Ovary (tissue), 9 donors: ENCODE data around the gene TBXAS1. TPM values are rescaled to one million over a fixed set of nuclear protein-coding genes. Genes with fewer than 3 reads are reported as not detected.

Experiments used
- DNase-seq, 5 donors: peaks; one replicate each; pipeline ENCODE4 v3.0.0-alpha.2; 2019 to 2020
- H3K27ac ChIP-seq, 2 donors: fragments of 200-600 bp; one replicate each; pipeline versions ENCODE4 v1.5.1 to v1.8.0; 2019 to 2022
- H3K27me3 ChIP-seq: fragments of 200-600 bp; one replicate; pipeline ENCODE4 v1.8.0; 2022
- H3K36me3 ChIP-seq: fragments of 200-600 bp; sonication (generic); one replicate; pipeline ENCODE4 v1.5.1; 2019
- H3K4me1 ChIP-seq: one replicate; pipeline ENCODE4 v1.8.1; 2013; ENCODE audit warnings: mild to moderate bottlenecking, moderate library complexity; ENCODE audit not compliant: insufficient read depth
- H3K4me3 ChIP-seq: fragments of 200-600 bp; sonication (generic); one replicate; pipeline ENCODE4 v1.5.1; 2017
- H3K9me3 ChIP-seq, 2 donors: fragments of 200-600 bp in 1 of 2; sonication (generic) in 1 of 2; one replicate each; pipeline versions ENCODE4 v1.5.1 to v1.8.1; 2013 to 2019; ENCODE audit warnings: mild to moderate bottlenecking in 1 of 2, moderate library complexity in 1 of 2
- EP300 ChIP-seq: sonication (generic); formaldehyde crosslinking; IDR thresholded peaks from one replicate; pipeline ENCODE4 v1.6.1; 2017; ENCODE audit warnings: antibody characterized with exemption
- POLR2A ChIP-seq: fragments of 450-650 bp; IDR thresholded peaks from one replicate; pipeline ENCODE4 v1.6.1; 2017; ENCODE audit warnings: antibody characterized with exemption, mild to moderate bottlenecking, moderate library complexity
- WGBS, 3 donors: extraction: QIAGEN DNeasy Blood & Tissue Kit in 1 of 3; methylation state at CpG; one replicate each; pipeline versions ENCODE4 v1.1.5 to v1.1.7; 2013 to 2017; 5-methylcytosine and 5-hydroxymethylcytosine counted together
- intact Hi-C, 4 donors: fragments of 100-400 bp; cut with DNase I; formaldehyde crosslinking; loops; one replicate each; pipeline versions ENCODE4 v1.11.0 to v1.15.1; 2022 to 2023
- polyA plus RNA-seq, 2 donors: library from polyadenylated mRNA; stranded (reverse); fragments of 200-250 nt in 1 of 2; fragments of 350-450 nt in 1 of 2; fragmentation: Illumina TruSeq in 1 of 2; extraction: RNeasy Lipid Tissue Mini Kit (QIAGEN cat#74804) in 1 of 2; gene quantifications; one replicate each; pipeline ENCODE4 v1.2.3, GENCODE V29; 2013 to 2014
- total RNA-seq, 7 donors: library from RNA; depleted of rRNA in 2 of 7; stranded (reverse); fragments of >200 nt in 2 of 7; fragmentation: NEBNext Ultra II Directional in 3 of 7; extraction: Animal tissue kit (Norgen Biotek cat#: 25700) in 3 of 7; gene quantifications; one replicate each; pipeline versions ENCODE4 v1.1.0 to v1.2.4, GENCODE V29; 2016 to 2023
- TF ChIP-seq, protein P1 (sequence below), 3 donors: fragments of 450-650 bp in 2 of 3; fragments of 200-600 bp in 1 of 3; IDR thresholded peaks; one replicate each; pipeline versions ENCODE4 v1.5.1 to v1.8.0; 2016 to 2022; ENCODE audit warnings: antibody characterized with exemption in 3 of 3, mild to moderate bottlenecking in 1 of 3
- donor health status: DM: no; HTN: no; CAD: no; lungs with moderate emphysema.
- donor health status: DM: no; HTN: no; CAD: no.
- donor health status: Bipolar disorder and iron deficiency.
- donor health status: DM: yes; HTN: yes; CAD: no.
- donor health status: DM: no; HTN: no; CAD: no.
- donor health status: DM: yes; HTN: yes; CAD: no.

The TBXAS1 gene
- total and polyA plus RNA-seq, 9 donors = 3.1 to 16.8 (median 9.0) TPM

DNA sequence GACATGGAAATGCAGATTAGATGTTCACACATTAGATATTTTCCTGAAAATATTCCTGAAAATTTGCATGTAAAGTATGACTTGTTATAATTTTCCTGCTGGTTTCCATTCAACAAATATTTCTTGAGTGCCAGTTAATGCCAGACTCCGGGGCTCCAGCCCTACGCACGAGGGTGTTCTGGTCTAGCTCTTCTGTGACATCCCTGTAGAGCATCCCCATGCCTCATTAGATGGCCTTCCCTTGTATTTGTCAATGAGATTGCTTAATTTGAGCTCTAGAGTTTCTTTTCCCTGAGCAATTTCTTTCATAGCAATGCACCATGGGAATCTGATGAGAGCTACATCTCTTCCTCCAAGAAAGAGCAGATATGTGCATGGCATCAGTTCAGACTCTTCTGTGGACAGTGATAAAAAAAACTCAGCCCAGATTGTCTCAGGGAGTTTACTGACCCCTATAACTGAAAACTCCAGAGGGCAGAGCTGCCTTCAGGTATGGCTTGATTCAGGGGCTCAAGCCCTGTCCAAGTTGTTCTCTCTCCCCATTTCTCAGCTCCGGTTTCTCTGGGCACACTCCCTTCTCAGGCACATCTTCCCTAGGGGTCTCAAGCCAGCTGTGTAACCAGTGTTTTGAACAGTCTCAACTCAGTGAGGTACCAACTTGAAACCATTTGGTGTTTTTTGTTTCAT is 137.0 kb downstream of the TBXAS1 start:
- no peaks in the 10 kb centered on the region for H3K9me3 ChIP-seq
- TF ChIP-seq EP300 (no peak), POLR2A (no peak)
- 79 to 88% (median 82%) methylated on average over 4 of the region's 4 CpGs for WGBS, 3 donors
- H3K4me1 ChIP-seq = no peaks in the 10 kb centered on the region
- no peaks in the 10 kb centered on the region for H3K27me3 ChIP-seq
- H3K36me3 ChIP-seq = no peaks in the 10 kb centered on the region
- intact Hi-C loops = no loop called here
- H3K27ac ChIP-seq = no peak overlapping the region
- no peak for DNase-seq
- no peak overlapping the region for H3K4me3 ChIP-seq

DNA sequence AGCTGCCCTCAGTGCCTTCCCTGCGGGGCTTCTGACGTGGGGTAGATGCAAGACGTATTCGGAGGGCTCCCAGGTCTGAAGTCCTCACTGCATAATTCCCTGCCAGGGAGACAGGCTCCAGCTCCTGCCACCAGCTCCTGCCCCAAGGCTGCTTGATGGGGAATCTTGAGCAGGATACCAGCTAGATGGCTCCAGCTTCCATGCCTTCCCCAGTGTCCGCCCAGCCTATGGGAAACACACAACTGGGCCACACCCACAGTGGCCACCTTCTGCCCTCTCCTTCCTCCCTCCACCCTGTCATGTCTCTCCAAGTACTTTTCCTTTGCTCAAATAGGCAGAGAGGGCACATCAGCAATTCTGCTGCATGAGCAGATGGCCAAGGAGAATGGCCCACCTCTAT is 137.9 kb downstream of the TBXAS1 start:
- intact Hi-C loops = no loop called here
- Histone ChIP-seq H3K4me3 (no peak overlapping the region), H3K9me3 (no peaks in the 10 kb centered on the region), H3K36me3 (no peaks in the 10 kb centered on the region), H3K27me3 (no peaks in the 10 kb centered on the region), H3K4me1 (no peaks in the 10 kb centered on the region), H3K27ac (no peak overlapping the region)
- no peak for DNase-seq
- WGBS, 3 donors = 90 to 95% (median 92%) methylated on average over 5 of the region's 5 CpGs
- TF ChIP-seq EP300 = no peak
- TF ChIP-seq POLR2A = no peak
- TF ChIP-seq, protein P1, sequence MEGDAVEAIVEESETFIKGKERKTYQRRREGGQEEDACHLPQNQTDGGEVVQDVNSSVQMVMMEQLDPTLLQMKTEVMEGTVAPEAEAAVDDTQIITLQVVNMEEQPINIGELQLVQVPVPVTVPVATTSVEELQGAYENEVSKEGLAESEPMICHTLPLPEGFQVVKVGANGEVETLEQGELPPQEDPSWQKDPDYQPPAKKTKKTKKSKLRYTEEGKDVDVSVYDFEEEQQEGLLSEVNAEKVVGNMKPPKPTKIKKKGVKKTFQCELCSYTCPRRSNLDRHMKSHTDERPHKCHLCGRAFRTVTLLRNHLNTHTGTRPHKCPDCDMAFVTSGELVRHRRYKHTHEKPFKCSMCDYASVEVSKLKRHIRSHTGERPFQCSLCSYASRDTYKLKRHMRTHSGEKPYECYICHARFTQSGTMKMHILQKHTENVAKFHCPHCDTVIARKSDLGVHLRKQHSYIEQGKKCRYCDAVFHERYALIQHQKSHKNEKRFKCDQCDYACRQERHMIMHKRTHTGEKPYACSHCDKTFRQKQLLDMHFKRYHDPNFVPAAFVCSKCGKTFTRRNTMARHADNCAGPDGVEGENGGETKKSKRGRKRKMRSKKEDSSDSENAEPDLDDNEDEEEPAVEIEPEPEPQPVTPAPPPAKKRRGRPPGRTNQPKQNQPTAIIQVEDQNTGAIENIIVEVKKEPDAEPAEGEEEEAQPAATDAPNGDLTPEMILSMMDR (IDR thresholded peaks at IDR 0.05) = no peak

DNA sequence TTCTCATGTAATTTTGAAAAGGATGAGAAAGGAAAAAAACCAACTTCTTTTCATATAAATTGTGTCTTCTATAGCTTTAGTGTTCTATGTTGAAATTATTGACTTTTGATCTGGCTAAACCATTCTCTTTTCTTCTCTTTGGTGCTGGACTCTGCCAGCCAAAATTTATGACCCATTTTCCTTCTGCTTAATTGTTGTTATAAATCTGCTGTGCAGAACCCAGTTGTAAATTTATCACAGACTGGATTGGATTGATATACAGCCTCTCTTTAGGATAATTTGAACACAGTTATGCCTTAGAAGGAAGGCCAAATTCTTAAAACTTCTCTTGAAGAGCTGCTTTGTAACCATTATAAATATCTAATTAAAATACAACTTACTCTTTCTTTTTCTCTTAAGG is 139.9 kb downstream of the TBXAS1 start:
- no peak for DNase-seq
- no peaks in the 10 kb centered on the region for H3K9me3 ChIP-seq
- H3K4me3 ChIP-seq = no peak overlapping the region
- no peaks in the 10 kb centered on the region for H3K36me3 ChIP-seq
- intact Hi-C loops = no loop called here
- H3K27ac ChIP-seq = no peak overlapping the region
- no peaks in the 10 kb centered on the region for H3K27me3 ChIP-seq
- no peak for TF ChIP-seq EP300
- TF ChIP-seq POLR2A = no peak
- TF ChIP-seq, protein P1 (IDR thresholded peaks at IDR 0.05) = no peak
- H3K4me1 ChIP-seq = no peaks in the 10 kb centered on the region

DNA sequence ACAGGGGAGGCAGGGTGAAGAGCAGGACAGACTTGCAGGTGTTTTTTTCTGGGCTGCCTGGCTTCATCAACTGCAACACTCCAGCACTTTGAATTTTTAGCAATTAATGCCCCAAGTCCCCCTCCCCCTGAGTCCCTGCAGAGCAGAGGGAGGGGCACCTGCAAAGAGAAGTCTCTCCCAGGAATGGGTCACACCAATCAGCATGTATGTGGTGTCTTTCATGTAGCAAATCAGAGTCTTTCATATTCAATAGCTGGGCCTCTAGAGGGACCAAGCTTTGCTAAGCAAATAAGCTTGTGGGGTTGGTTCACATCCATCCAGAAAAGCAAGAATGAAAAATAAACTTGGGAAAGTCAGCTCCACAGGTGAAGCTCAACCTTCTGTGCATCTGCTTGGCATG is 143.0 kb downstream of the TBXAS1 start:
- intact Hi-C loops = no loop called here
- Histone ChIP-seq H3K27me3 (no peaks in the 10 kb centered on the region), H3K36me3 (no peaks in the 10 kb centered on the region), H3K9me3 (no peaks in the 10 kb centered on the region), H3K27ac (no peak overlapping the region), H3K4me3 (no peak overlapping the region), H3K4me1 (no peaks in the 10 kb centered on the region)
- DNase-seq = no peak
- TF ChIP-seq POLR2A = no peak
- TF ChIP-seq, protein P1 (IDR thresholded peaks at IDR 0.05) = no peak
- no peak for TF ChIP-seq EP300

DNA sequence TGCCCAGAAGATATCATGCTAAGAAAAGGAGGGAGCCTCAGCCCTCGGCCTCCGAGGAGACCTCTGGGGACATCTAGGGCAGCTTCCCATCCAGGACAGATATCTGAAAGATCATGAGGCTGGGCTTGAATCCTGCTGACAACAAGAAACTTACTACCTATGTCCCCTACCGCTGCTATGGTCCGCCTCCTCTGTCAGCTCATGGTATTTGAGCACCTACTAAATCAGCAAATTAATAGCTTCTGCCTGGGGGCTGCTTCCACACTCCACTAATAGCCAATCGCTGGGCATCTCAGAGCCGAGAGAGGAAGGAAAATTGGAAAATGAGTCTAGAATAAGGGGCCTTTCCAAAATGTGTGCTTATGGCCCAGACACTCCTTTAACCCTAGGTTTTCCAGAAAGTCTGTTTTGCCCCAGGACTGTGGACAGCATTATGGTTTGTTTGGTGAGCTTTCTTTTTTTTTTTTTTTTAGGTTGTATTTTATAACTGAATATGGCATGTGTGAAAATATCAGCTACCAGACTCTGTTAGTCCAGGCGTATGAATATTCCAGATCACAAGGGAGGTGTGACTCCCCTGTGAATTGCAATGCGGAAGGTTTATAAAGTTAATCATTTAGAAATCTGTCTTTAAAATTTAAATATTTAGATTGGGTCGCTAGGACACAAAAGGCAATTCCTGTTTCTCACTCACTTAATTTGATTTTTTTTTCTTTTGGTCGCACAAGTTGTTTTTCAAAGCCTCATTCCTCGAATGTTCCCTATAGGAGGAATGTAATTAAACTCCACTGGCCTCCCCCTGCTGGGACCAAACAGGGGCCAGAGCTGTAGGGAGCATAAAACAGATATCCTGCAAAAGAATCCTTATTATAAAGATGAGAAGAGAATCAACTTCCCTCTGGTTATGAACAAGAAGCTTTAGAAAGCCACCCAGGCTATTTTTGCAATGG is 144.3 kb downstream of the TBXAS1 start:
- no peaks in the 10 kb centered on the region for H3K9me3 ChIP-seq
- no peak overlapping the region for H3K4me3 ChIP-seq
- 69 to 71% (median 71%) methylated on average over 11 of the region's 11 CpGs for WGBS, 3 donors
- H3K27ac ChIP-seq = no peak overlapping the region
- H3K4me1 ChIP-seq = no peaks in the 10 kb centered on the region
- intact Hi-C loops = no loop called here
- no peak for DNase-seq
- TF ChIP-seq, protein P1 (IDR thresholded peaks at IDR 0.05) = no peak
- TF ChIP-seq EP300 (no peak), POLR2A (no peak)
- H3K36me3 ChIP-seq = no peaks in the 10 kb centered on the region
- H3K27me3 ChIP-seq = no peaks in the 10 kb centered on the region
